GM11168 (cell line): ENCODE measurements around the gene ISL2.

ENCODE experiments used
- in situ Hi-C: fragments of 300-500 bp; cut with MboI; formaldehyde crosslinking; loops from one replicate; pipeline ENCODE4 v1.12.0; 2022; ENCODE audit warnings: low sequenced_read_pairs; ENCODE audit not compliant: unreplicated experiment

ISL2 gene

DNA sequence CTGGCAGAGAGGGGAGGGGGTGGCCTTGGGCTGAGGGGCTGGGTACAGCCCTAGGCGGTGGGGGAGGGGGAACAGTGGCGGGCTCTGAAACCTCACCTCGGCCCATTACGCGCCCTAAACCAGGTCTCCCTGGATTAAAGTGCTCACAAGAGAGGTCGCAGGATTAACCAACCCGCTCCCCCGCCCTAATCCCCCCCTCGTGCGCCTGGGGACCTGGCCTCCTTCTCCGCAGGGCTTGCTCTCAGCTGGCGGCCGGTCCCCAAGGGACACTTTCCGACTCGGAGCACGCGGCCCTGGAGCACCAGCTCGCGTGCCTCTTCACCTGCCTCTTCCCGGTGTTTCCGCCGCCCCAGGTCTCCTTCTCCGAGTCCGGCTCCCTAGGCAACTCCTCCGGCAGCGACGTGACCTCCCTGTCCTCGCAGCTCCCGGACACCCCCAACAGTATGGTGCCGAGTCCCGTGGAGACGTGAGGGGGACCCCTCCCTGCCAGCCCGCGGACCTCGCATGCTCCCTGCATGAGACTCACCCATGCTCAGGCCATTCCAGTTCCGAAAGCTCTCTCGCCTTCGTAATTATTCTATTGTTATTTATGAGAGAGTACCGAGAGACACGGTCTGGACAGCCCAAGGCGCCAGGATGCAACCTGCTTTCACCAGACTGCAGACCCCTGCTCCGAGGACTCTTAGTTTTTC lies 4.9 kb downstream of the ISL2 start:
- in situ Hi-C loops: no loop called here

DNA sequence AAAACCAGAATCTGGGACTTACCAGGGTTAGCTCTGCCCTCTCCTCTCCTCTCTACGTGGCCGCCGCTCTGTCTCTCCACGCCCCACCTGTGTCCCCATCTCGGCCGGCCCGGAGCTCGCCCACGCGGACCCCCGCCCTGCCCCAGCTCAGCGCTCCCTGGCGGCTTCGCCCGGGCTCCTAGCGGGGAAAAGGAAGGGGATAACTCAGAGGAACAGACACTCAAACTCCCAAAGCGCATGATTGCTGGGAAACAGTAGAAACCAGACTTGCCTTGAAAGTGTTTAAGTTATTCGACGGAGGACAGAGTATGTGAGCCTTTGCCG lies 5.4 kb downstream of the ISL2 start:
- in situ Hi-C loops: no loop called here

DNA sequence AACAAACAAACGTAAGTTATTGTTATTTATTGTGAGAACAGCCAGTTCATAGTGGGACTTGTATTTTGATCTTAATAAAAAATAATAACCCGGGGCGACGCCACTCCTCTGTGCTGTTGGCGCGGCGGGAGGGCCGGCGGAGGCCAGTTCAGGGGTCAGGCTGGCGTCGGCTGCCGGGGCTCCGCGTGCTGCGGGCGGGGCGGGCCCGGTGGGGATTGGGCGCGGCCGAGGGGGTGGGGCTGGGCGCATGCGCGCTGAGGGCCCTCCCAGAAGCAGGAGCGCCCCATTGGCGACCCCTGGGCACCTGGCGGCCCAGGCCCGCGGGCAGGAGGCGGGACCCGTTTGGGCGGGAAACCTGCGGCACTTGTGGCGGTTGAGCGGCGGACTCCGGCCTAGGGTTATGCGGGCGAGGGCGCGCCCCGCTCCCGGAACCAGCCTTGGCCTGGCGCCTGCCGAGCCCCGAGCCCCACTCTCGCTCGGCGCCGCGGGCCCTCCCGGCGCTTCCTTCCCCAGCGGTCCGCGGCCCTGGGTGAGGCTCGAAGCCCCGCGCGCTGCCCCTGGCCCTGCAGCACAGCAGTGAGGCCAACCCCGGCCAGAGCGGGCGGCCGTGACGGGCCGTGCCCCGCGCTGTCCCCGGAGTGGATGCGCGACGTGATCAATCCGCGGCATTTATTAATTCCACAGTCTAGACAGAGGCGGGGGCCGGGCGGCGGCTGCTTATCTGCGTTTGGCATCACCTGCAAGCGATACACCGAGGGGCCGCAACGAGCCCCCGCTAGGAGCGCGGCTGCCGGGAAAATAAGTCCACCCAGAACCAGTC lies 6.0 kb downstream of the ISL2 start:
- in situ Hi-C loops: no loop called here

DNA sequence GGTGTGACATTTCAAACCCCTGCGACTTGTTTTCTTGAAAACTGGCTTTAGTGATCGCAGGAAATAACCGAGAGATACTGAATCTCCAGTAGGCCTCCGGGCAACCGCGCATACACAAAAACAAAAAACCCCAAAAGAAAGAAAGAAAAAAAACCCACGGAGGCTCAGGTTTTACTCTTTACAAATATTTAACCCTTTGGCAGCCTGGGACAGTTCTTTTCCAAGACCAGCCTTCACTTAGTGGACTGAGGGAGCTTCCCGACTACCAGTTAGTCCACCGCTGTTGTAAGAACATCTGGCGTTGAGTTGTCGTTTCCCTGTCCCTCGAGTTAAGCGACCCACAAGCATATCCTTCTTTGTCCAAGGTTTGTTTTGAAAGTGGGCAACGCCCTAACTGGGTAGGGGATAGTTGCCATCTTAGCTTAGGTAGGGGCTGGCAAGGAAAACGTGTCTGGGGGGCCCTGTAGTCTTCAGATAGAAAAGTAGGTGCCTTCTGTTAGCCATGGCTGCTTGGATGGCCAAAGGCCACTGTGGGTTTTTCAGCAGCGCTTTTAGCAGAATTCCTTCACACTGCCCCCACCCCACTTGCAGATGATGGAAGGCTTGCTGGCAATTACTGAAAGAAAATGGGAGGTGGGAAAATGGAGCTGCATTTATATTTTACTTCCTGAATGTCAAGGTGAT lies 6.9 kb downstream of the ISL2 start:
- in situ Hi-C loops: no loop called here

DNA sequence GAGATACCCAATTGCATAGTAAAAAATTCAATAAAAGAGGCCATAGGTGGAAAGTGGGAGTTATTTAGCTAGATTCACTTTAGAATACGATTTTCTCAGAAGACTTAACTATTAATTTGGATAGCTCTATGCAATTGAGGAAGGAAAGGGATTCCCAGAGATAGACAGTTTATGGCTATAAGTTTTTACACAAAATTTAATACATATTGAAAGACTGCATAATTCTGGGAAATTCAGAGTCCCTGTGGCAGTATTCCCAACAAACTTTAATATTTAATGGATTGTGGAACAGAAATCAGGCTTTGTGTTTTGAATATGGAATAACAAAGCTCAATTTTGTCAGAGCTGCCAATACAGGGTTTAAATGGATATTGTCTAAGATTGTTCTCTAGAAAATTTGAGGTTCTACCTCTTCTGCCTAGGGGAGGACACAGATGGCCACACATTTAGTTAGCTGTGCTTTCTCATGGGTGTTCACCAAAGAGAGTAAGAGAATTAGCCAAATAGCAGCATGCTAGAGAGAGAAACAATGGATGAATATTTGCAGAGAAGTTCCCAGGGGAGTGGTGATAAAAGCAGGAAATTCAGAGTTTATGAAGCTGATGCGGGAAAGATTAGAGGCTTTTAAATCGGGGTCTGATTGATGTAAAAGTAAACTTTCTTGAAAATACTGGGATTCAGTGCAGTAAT lies 8.5 kb downstream of the ISL2 start:
- in situ Hi-C loops: no loop called here

DNA sequence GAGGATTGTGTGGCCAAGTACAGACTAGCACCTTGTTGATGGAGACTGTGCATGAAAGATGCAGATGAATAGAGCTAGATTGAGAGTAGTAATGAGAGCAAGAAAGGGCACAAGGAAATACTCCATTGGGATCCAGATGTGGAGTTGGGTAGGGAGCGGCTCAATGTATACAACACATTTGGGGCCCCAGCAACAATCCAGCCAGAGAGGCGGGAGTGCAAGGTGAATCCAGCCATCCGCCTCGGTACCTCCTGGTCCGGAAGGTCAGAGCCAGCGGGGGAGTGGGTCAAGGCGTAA lies 9.0 kb downstream of the ISL2 start:
- in situ Hi-C loops: no loop called here

DNA sequence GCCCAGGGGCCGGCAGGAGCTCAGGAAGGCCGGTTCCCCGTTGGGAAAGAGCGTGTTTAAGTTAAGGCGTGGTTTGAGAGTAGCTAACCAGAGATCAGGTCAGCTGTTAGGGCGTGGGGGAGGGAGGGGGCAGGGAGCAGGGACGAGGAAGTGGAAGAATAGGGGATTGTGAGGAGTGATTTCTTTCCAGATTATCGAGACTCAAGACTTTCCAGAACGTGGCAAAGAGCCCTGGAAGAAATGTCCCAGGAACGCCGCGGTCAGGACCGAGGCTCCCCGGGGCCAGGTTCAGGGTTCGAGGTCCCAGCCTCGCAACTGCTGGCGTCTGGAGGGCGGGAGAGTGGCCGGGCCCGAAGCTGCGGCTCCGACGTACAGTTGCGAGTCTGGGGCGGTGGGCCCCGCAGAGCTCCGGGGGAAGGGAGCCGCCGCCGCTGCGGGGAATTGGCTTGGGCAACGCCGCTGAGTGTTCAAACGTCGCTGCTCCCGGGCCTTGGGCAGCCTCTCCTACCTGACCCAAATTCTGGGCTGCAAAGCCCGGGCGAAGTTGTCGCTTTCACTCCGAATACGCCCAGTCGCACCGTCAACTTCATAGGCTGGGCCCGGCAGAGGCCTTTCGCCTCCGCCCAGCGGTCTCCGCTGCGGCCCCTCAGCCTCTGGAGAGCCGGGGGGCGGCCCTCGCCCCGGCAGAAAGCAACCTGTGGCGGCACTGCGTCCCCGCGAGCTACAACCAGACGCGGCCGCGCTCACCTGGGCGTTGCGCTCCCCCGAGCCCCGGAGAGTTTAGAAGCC lies 9.5 kb downstream of the ISL2 start:
- in situ Hi-C loops: no loop called here

DNA sequence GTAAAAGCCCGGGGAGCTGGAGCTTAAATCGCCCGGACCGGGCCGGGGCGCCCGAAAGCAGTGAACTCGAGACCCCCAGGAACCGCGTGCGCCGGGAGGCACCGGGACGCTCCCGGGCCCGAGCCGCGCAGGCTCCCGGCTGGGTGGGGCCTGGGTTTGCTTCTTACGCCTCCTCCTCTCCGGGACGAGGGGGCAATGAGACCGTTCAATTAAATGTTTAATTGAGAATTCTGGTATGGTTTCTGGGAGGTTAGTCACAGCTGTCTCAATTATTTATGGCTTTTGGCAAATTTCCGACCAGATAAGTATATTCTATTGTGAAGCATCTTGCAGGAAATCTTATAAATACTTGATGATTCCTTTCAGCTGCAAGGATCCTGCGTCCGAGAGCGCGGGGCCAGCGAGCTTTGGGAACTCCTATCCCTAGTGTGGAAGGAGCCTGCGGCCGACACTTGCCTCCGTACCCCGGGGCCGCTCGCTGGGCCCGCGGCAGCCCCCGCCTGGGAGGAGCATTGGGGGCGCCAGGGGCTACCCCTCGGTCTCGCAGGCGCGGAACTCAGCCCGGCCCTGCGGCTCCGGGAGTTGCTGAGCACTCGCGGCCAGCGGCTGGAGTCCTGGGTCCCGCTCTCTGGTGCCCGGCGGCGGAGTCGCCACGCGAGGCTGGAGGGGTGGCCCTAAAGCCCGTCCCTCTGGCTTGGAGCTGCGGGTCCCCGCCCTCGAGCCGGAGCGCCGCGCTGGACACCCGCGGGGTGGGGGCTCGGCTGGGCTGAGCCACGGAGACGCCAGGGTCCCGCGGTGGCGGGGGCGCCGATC lies 10.3 kb downstream of the ISL2 start:
- in situ Hi-C loops: no loop called here

DNA sequence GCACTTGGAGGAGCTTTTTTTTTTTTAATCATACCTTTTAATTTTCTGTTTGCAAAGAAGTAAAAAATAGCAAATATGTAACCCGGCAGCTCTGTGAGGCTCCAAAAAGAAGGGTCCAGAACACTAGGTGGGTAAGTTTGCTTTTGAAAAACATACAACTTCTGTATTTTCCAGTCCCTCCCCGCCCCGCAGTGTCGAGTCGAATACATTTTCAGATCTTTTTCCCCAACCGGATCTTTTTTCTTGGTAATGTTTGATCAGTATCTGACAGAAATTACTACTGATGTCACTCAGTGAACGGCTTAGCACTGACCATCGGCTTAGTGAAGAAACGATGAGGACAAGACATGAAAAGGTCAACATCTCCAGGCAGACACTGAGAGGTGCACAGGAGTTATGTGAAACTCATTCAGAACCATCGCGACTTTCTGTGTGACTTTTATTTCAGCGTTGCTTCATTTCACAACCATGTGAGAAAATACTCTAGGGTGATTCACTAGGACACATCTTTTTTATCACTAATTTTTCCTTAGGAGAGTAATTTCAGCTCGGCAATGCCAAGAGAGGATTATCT lies 11.0 kb downstream of the ISL2 start:
- in situ Hi-C loops: no loop called here

DNA sequence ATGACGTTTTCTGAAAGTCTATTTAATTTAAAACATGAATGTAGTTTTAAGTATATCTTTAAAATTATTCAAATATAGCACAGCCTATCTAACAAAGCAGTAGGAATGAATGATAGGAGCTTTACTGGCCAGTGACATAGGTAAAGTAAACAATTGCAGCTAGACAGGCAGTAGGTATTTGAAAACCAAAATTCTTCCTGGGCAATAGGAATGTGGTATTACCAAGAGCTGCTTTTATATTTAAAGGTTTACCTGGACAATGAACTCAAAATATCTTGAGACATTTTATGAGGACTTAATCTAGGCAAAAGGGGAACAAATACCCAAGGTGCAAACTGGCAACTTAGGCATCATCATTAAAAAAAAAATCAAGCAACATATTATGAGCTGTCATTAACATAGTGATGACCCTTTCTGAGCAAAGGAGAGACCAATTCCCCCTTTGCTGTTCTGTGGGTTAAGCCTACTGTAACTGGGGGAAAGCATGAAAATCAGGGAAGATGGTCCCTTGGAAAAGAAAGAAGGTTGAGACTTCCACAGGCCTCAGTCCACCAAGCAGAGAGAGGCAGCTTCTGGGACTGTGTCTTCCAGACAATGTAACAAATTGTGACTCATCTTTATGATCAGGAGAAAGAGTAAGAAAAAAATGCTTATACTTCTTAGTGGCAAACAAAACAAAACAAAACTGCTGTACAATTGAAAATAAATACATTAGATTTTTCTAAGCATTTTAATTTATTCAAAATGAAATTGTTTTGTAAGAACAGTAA lies 12.9 kb downstream of the ISL2 start:
- in situ Hi-C loops: no loop called here

DNA sequence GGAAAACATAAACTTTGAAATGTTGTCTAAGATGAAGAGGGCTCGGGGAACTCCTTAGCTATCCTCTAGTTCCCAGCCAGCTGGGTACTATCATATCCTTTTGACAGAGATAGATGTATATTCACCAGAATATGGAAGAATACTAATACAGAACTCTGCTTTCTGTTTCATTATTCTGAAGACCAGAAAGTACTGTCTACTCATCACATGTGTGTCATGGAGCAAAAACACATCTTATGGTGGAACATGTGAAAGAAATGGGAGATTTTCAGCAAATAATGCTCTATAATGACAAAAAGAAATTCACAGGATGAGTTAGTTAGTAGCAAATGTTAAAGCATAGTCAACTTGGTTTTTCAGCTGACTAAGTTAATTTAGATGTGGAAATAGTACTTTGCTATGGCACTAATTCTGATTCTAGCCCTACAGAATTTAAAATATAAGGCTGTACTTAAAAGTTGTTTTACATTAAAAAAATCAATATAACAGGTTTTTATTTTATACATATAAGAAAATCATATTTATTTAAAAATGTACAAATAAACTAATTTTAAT lies 16.5 kb downstream of the ISL2 start:
- in situ Hi-C loops: no loop called here

DNA sequence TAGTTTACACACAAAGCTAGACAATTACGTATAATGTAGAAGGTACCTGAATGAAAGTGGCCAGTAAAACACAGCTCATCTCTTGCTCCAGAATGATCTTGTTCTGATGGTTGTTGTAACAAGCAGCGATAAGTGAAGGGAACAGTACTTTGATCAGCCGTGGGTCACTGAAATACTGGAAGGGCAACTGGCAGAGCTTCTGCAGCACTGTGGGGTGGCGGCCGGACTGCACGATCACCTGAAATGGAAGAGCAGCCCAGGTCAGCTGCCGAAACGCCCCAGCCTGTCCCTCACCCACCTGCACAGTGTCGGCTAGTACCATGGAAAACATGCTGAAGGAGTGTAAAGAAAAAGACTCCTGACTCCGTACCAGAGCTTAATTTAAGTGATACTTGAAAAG lies 17.3 kb downstream of the ISL2 start:
- in situ Hi-C loops: no loop called here

DNA sequence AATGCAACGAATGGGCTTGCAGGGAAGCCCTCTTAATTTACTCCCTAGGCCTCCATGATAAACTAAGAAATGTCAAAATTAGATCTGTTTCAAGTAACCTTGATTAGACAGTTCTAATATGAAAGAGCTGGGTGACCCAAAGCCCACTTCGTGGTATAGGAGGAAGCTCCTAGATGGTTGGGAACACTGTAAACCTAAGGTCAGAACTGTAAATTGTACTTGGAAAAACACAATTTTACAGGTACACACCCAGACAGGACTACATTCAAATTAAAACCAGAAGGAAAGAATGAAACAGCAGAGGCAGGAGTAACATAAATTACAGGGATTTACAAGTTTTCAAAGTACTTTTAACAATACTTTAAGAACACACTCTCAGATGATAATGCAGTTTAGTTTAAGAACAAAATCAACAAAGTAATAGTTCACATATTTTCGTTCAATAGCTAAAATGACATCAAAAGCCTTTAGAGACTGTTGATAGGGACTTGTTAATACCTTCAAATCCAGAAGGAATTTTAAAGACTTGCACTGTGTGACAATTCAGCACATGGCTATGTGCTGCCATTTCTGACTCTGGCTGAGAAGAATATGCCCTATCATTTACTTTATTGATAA lies 18.4 kb downstream of the ISL2 start:
- in situ Hi-C loops: no loop called here

DNA sequence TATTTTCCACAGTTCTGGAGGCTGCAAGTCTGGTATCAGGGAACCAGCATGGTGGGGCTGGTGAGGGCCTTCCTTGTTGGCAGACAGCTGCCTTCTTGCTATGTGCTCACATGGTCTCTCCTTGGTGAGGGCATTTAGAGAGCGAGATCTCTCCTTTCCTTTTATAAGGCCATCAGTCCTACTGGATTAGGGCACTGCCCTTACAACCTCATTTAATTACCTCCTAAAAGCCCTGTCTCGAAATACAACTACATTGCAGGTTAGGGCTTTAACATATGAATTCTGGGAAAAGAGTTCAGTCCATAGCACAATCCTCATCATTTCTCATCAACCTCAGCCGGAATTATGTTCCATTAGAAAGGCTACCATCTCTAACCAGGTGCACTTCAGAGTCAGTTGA lies 21.9 kb downstream of the ISL2 start:
- in situ Hi-C loops: no loop called here

DNA sequence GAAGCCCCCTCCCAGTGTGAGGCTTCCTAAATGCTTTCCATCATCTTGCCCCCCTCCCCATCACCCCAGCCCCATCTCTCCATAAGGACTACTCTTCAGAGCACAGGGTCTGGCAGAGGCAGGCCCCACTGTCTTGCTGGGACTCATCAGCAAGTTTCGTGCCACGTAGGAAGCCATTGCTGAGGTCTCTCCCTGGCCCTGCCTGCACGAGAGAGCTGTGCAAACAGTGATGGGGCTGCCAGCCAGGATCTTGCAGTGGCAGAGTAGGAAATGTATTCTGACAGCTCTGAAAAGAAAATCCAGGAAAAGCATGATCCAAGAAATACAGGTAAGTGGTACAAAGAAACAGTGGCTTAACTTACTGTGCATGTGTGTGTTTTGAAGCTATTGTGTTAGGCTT lies 22.6 kb downstream of the ISL2 start:
- in situ Hi-C loops: no loop called here

DNA sequence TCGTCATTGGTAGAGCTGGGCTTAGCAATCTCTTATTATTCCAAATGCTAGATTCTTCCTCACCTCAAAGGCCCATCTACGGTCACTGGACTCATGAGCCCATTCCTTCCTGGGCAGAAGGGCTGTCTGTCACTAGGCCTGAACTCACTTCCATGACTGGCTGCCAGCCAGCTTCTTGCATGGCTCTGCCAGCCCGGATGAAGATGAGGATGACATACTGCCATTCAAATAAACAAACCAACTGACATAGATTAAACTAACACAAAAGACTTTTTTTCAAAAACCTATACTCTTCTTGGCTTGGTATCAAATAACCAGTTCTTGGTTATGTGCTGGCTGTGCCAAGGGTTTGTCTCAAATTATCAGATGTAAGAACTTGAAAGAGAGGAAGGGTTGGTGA lies 23.8 kb downstream of the ISL2 start:
- in situ Hi-C loops: no loop called here

DNA sequence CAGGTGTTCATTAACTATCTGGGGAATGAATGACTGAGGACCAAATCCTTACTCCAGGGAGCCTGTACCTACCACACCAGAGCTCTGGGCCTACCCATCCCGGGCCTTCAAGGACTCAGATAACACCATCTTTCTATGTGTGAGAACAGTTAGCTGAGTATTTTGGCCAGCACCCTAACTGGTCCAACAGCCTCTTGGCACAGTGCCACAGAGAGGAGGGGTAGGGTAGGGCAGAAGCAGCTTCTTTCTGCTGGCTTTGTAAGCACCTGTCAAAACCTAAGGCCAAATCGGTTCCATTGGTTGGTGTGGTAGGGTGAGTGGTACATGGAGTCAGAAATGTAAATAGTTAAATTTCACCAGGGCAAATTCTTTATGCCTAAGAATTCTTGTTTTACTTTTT lies 26.7 kb downstream of the ISL2 start:
- in situ Hi-C loops: no loop called here

DNA sequence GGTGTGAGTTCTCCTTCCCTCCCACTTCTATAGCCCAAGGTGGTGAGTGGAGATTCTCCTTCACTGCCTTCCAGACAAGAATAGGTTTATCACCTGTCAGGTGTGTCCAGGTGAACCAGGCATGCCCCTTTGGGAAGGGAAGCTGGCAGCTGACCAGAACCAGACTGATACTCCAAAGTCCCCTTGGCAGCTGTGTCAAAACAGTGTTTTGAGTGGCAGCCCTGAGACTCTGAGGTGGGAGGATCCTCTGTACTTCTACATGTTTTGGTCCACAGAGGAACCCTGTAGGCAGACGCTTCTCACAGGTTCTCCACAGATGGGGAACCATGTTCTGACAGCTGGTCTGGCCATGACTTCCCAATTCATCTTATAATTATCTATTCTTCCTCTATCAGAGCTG lies 30.1 kb downstream of the ISL2 start:
- in situ Hi-C loops: no loop called here
